ENCODE results near the gene TEX261.
"Not testable (repeated sequence)": the region's sequence is repeated elsewhere in the genome, so short reads cannot be mapped to it uniquely, and the experiment has no call there.

Gene TEX261

DNA sequence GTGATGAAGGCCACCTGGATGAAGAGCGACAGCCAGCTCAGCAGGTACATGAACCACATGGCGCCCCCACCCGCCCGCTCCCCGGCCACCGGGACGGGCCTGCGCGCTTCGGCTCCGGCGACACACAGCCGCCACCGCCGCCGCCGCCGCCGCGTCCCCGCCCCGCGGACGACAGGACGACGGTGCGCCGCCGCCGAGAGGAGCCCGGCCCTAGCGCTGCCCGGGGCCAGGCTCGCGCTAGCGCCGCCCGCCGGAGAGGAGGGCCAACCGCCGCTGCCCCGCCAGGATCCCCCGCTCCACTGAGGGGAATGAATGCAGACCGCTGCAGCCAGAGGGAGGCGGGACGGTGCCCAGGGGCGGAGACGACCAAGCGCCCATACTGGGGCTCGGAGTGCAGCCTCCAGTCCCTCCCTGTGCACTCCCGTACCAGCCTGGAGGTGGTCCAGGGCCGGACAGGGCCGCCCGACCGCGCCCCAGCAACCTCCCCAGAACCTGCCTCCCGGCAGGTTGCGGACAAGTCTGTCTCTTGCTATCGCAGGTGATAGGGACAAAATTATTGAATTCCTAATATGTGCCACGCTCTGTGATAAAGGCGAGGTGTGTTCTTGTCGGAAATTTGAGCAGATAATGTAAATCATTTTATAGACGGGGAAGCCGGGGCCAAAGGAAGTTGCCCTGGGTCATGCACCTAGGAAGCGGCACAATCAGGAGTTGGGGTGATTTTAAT lies at the start of gene TEX261:
TSS of gene TEX261 (minus strand) at position 175 of the 727 bp plus-strand sequence. CDS start at position 59, 116 bp downstream.
- no peak for DNase-seq

DNA sequence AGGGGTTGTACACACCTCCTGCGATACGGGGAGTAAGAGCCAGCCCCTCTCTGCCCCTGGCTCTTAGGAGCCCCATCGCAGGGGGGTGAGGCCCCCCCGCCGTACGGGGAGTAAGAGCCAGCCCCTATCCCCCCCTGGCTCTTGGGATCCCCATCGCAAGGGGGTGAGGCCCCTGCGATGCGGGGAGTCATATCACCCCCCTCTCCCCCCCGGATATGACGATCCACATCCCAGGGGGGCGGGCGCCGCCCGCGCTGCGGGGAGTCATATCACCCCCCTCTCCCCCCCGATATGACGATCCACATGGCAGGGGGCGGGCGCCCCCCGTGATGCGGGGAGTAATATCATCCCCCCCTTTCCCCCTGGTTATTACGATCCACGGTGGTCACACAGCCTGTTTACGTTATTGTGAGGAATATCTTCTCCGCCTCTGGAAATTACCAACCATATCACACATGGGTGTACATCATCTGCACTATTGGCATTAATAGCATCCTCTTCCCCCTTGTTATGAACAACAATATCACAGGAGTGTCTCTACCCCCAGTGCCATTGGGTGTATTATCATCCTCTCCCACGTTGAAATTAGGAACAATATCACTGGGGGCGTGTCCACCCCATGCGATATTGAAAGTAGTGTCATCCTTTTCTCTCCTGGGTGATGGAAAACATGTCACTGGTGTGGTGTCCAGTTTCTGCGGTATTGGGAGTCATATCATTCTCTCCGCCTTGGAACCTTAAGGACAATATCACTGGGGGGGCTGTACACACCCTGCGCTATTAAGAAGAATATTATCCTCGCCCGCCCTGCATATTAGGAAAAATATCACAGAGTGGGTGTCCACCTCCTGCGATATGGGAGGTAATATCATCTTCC lies 49.1 kb upstream of the TEX261 start:
- DNase-seq: no peak

DNA sequence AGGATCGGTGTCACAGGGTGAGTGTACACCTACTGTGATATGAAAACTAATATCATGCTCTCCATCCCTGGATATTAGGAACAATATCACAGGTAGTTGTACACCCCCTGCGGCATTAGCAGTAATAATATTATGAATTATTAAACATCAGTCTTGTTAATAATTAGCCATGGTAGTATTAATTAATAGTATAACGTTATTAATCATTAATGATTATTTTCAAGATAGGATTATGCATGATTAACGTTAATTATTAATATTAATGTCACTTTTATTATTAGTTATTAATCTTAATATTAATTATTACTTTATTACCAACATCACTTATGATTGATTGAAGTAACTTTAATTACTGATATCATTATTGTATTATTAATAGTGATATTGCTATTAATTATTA lies 47.6 kb upstream of the TEX261 start:
- no peak for DNase-seq

DNA sequence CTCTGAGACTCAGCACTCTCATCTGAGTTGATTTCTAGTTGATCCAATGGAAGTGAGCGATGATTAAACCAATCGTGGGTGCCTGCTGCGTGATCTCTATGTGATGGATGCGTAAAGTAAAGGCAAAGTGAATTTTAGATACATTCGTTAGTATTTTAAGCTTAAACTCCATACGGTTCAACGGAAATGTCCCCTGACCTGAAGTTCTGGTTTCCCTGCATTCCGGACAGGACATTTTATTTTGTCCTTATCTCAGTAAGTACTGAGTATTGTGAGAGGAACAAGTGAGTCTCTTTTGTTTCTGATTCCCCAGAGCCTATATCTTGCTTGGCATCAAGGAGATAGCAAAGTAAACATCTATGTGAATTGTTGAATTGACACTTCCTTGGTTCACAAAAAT lies 41.6 kb upstream of the TEX261 start:
- DNase-seq: not testable (repeated sequence)

DNA sequence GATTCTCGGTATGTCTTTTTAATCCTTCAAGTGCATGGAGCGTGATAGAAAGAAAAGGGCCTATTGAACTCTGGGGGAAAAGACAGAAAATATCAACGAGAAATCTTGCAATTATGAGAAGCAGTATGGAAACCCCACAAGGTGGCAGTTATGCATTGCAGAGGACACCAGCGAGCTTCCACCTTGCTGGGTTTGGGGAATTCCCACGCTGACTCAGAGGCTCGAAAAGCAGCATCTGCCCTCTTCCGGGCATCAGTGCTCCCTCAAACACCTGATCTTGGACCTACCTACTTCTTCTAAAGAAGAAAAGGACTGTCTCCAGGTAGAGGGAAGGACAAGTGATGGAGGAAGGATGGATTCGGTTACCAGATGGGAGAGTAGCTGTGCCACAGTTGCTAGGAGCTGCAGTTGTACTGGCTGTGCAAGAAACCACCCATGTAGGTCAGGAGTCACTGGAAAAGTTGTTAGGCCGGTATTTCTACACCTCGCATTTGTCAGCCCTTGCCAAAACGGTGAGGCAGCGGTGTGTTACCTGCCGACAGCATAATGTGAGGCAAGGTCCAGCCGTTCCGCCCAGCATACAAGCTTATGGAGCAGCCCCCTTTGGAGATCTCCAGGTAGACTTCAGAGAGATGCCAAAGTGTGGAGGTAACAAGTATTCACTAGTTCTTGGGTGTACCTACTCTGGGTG lies 29.0 kb upstream of the TEX261 start:
- DNase-seq: not testable (repeated sequence)

DNA sequence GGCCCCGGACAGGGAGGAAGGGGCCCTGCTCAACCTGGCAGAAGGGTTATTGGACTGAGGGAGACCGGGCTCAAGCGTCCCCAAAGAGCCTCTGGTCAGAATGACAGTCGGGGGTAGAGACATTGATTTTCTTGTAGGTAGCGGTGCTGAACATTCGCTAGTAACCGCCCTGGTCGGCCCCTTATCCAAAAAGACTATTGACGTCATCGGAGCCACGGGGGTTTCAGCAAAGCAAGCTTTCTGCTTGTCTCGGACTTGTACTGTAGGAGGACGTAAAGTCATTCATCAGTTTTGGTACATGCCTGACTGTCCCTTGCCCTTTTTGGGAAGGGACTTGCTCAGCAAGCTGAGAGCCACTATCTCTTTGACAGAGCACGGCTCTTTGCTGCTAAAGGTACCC lies 26.7 kb upstream of the TEX261 start:
- not testable (repeated sequence) for DNase-seq

DNA sequence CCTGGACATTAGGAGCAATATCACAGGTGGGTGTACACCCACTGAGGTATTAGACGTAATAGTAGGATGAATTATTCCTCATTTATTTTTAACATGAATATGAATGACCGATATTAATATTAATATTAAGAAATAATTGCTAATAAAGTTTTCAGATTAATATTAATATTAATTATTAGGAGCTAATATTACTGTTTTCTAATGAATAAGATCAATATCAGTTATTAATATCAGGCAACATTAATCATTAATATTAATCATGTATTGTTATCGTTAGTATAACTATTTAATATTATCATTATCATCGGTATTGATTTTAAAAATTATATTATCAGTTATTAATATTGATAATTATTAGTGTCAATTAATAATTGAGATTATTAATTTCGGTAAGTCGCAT lies 25.3 kb upstream of the TEX261 start:
- DNase-seq: not testable (repeated sequence)

DNA sequence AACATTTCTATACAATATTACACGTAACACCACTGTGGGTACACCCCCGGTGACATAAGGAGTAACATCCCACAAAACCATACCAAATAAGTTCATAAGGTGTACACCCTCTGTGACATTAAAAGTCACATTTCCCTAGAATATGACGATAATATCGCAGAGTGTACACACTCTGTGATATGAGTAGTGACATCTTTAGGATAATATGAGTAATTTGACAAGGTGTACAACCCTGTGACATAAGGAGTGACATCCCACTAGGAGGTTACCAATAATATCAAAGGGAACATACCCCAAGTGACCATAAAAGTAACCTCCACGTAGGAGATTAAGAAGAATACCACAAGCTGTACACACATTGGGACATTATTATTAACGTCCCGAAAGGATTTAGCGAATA lies 24.0 kb upstream of the TEX261 start:
- DNase-seq: no peak

DNA sequence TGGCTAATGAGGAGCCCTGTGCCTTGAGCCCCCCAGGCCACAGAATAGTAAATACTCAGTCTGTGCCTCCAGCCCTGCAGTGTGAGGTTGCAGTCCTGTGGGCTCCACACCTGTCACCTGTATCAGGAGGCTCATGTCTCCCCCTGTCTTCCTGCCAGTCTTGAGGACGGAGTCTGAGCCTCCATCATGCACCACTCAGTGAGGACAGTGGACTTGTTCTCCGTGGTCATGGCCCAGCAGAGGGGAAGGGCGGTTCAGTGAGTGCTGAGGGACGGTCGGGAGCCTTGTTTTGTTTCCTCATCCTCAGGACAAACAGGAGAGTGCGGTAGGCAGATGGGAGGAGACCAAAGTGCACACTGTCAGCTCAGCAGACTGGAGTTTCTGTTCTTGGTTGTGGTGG lies 17.1 kb upstream of the TEX261 start:
- not testable (repeated sequence) for DNase-seq

DNA sequence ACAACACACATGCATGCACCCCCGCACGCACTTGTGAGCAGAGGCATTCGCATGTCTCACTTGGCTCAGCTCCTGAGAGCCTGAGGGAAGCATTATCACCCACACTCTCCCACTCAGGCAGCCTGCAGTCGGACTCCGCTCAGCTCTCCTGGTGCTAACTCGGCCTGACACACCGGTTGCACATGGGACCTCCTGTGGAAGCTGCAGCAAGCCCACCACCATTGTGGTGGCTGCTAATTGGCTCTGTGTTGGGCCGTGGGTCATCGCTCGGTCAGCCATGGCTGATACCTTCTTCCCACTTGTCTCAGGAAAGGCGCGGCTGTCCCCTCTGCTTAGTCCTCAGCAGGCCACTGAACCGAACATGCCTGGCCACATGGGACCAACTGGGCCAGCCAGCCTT lies 13.7 kb upstream of the TEX261 start:
- no peak for DNase-seq

DNA sequence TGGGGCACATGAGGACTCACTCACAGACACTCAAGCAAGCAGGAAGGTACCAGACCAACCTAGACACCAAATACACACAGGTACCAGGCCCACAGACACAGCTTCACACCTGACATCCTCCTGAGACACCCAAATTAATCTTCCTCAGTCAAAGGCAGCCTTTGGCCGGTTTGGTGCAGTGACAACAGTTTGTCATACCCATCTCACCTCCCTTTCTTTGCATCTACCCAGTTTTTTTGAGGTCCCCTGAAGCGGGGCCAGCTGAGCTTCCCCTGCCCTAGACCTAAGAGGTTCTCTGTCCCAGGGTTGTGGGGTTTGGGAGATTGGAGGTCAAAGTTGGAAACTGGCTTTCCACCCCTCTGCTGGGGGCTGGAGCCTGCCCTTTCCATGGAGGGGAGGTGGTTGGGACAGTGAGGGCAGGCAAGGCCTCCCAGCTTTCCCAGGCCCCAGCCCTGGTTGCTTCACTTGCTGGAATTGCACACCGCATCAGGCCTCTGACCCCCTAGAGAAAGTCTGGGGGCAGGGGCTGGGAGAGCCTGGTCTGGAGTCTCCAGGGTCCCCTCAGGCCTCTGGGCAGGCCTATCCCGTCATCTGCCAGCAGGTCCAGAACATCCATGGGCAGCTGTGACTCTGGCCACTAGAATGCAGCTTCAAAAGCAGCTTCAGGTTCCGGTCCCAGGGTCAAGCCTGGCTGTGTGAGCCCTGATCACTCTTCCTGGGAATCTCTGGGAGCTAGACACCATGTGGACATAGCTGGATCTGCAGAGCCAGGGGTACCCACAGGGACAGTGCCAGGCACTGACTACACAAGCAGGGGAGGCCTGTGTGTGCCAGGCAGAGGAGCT lies 12.5 kb upstream of the TEX261 start:
- DNase-seq: no peak

DNA sequence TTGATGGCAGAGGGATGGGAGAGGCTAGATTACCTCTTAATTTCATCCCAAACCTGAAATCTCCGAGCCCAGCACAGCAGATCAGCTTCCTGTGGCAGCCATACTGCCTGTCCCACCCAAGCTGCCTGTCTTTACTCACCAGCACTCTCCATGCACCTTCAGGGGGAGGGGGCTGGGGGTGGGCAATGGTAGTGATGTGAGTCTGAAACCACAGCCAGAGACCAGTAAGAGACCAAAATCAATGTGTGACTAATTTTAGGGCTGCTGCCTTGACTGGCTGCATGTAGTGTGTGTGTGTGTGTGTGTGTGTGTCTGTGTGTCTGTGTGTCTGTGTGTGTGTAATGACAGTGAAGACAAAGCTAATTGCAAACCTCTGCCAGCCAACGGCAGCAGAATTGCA lies 11.7 kb upstream of the TEX261 start:
- no peak for DNase-seq

DNA sequence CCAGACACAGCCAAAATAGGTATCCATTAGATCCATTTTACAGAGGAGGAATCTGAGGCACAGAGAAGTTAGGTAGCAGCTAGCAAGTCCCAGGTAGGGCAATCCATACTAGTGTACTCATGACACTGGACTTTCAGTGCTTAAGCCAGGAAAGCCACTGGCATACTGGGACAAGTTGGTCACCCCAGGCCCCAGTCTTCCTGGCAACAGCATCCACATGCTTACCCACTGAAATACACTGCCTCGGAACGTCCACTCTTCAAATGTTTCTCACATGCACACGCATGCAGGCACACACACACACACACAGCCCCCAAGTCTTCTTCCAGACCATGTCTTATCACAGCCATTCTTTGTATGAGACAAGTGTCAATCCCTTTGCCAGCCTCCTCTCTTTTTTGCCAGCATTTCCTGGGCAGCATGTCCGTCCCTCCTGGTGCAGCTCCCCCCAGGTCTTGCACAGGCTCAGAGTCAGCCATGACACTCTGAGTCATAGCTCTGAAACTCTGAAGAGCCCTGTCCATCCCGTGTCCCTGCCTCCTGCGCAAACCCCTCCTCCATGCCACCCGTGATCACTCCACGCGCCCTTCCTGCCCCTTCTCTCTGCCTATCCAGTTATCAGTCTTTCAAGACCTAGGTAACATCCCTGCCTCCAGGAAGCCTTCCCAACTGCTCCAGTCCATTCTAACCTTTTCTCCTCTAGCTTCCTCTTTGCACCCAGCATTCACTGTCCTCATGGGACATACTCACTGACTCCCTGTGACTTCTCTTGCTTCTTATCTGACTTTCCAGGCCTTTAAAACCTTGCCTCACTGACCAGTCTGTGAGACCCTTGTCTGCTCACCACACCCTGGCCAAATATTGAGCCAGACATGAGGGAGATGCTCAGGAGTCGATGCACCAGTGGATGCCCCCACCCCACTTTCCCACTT lies 10.9 kb upstream of the TEX261 start:
- DNase-seq: no peak

DNA sequence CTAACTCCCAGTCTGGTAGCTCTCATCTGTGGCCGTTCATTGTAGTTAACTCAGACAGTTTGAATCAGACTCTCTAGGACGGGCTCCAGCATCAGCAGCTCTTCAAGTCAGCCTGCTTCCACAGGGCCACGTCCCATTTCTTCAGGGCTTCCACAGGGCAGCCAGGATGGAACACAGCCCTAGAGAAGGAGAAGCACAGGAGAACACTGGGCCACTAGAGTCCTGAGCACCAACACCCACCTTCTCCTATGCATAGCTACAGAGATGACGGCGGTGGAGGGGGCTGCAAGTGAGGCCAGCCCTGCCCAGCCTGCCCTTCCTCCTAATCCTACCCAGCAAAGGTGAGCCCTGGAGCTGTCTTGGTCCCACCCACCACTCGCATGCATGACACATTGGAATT lies 10.2 kb upstream of the TEX261 start:
- DNase-seq: no peak

DNA sequence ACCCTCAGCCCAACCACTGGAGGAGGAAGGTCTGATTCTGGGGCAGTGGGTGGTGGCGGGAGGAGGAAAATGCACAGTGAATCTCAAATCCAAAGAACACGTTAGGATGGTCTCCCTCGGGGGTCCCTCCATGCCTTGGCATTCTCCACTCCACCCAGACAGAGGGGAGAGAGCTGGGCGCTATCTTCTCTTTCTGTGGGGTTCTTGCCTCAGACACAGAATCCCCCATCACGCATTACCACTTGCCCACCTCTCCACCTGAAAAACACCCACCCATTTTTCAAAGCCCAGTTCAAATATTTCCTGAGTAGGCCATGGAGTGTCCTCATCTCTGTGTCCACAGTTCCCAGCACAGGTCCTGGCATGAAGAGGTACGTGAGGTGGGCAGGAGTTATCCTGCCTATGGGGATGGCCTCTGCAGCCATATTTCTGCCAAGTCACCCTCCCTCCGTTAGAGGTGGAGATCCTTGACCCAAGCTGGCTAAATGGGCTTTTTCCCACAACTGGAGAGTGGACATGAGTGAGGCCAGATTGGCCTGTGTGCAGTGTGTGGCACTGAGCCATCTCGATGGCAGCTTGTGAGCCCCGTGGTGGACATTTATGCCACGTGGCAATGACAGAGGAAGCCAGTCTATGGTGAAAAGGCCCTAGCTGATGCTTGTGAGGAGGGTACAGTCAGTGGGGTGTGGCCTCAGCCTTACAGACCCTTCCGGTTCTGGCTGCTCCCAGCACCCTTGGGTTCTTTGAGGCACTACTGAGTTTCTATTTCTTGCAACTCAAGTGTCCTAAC lies 9.5 kb upstream of the TEX261 start:
- no peak for DNase-seq

DNA sequence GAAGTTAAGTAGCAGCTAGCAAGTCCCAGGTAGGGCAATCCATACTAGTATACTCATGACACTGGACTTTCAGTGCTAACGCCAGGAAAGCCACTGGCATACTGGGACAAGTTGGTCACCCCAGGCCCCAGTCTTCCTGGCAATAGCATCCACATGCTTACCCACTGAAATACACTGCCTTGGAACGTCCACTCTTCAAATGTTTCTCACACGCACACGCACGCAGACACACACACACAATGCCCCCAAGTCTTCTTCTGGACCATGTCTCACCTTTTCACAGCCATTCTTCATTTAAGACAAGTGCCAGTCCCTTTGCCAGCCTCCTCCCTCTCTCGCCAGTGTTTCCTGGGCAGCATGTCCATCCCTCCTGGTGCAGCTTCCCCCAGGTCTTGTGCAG lies 8.7 kb upstream of the TEX261 start:
- DNase-seq: no peak

DNA sequence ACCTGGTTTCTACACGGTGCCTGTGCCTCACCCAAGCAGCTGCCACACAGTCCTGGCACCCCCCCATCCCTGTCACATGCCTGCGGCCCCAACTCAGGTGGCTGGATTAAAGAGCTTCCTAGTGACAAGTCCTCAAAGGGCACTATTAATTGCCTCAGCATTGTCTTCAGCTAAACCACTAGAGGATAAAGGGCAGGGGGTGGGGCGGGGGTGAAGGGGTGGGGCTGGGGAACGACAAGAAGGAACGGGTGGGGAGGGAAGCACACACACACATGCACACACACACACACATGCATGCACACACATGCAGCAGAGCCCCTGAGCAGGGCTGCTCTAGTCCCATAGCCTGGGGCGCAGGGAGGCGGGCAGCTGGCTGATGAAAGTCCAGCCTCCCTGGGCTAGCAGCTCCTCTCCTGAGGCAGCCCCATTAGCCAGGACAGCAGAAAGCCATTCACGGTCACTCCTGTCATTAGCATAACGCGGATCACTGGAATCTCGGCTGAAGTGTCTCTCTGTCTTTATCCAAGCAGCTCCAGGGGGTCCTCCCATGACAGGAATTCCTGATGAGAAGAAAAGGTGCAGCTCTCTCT lies 7.4 kb upstream of the TEX261 start:
- DNase-seq: no peak

DNA sequence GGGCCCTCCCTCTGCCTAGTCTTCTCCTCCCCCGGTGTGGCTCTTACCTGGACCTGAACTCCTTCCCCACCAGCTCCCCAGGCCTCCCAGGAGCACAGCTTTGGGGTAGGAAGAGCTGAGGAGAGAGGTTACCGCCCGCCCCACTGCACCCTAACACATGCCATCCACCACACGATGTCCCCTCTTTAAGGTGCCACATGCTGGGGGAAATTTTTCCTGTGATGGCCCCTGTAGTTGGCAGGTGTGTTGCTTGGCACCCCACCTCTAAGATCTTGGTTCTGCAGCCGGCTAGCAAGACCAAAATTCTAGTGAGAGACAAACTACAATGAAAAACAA lies 6.9 kb upstream of the TEX261 start:
- DNase-seq: no peak

DNA sequence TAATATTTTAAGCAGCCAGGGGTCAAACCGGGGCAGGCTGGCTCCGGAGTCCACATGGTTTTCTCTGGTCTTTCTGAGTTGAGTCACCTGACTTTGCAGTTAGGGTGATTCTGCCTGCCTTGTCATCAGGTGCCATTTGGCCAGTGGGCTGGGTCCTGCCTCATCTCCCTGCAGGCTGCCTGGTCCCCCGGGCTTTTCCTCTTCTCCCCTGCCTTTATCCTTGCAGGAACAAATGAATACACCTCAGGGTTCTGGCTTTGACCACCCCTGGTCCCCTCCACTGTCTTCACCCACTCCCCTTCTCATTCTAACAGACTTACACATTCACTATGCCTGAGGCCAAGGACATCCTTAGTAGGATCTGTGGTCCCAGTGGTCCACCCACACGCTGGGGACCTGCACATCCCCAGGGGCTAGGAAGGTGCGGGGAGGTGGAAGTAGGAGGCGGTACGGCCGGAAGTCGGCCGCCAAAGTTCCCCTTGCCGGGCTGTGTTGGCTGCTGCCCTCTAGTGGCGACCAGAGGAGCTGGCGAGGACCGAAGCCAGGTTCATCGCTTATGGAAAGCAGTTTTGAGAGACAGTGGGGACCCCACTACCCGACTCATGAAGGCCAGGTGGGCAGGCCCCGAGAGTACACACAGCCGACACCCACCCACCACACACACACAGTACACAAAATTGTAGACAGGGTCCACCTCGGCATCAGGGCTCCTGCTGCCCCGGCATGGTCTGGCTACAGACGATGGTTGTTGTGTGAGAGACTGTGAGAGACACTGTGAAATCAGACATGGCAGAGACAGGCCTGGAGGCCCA lies 6.3 kb upstream of the TEX261 start:
- DNase-seq: no peak

DNA sequence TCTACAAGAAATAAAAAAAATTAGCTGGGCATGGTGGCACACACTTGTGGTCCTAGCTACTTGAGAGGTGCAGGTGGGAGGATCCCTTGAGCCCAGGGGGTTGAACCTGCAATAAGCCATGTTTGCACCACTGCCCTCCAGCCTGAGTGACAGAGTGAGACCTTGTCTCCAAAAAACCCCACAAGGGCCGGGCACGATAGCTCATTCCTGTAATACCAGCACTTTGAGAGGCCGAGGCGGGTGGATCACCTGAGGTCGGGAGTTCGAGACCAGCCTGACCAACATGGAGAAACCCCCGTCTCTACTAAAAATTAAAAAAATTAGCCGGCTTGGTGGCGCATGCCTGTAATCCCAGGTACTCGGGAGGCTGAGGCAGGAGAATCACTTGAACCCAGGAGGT lies 5.3 kb upstream of the TEX261 start:
- DNase-seq: not testable (repeated sequence)
